HFFc6 (cell line): ENCODE results near the gene ZNF606. TPM values are rescaled to one million over a fixed set of nuclear protein-coding genes. Genes with fewer than 3 reads are reported as not detected.
"Not testable (repeated sequence)": the region's sequence is repeated elsewhere in the genome, so short reads cannot be mapped to it uniquely, and the experiment has no call there.

Experiments used
- DNase-seq: peaks from one replicate; pipeline ENCODE4 v3.0.0-alpha.2; 2018
- H3K27ac Mint-ChIP-seq: 2 replicates; pipeline ENCODE4 v1.8.0; 2020; ENCODE audit warnings: mild to moderate bottlenecking, mixed read lengths
- H3K27me3 Mint-ChIP-seq: 2 replicates; pipeline ENCODE4 v1.8.0; 2021; ENCODE audit warnings: mild to moderate bottlenecking, moderate library complexity, mixed read lengths; ENCODE audit not compliant: insufficient read depth
- H3K36me3 Mint-ChIP-seq: 2 replicates; pipeline ENCODE4 v1.8.0; 2021; ENCODE audit warnings: low read depth, mixed read lengths
- H3K4me1 Mint-ChIP-seq: 2 replicates; pipeline ENCODE4 v1.8.0; 2020; ENCODE audit warnings: low read depth, mixed read lengths
- H3K4me3 Mint-ChIP-seq: 2 replicates; pipeline ENCODE4 v1.8.0; 2020; ENCODE audit warnings: mild to moderate bottlenecking, moderate library complexity, mixed read lengths
- H3K9me3 Mint-ChIP-seq: 2 replicates; pipeline ENCODE4 v1.8.0; 2020; ENCODE audit warnings: mild to moderate bottlenecking, mixed read lengths
- total RNA-seq, 6 experiments: library from RNA; stranded (reverse); fragmentation: NEBNext Ultra II Directional; extraction: Animal tissue kit (Norgen Biotek cat#: 25700); gene quantifications; 2 replicates in 1 of 6; 3 replicates in 5 of 6; pipeline ENCODE4 v1.2.3, GENCODE V29; 2021
- TF ChIP-seq, protein P1 (sequence below): fragments of 200-600 bp; sonication (generic); IDR thresholded peaks from 2 replicates; pipeline ENCODE4 v1.5.0; 2021; ENCODE audit warnings: antibody characterized with exemption, mild to moderate bottlenecking

The ZNF606 gene
- total RNA-seq, 6 experiments from 2014 or later: 3.5 to 6.0 (median 4.9) TPM

DNA sequence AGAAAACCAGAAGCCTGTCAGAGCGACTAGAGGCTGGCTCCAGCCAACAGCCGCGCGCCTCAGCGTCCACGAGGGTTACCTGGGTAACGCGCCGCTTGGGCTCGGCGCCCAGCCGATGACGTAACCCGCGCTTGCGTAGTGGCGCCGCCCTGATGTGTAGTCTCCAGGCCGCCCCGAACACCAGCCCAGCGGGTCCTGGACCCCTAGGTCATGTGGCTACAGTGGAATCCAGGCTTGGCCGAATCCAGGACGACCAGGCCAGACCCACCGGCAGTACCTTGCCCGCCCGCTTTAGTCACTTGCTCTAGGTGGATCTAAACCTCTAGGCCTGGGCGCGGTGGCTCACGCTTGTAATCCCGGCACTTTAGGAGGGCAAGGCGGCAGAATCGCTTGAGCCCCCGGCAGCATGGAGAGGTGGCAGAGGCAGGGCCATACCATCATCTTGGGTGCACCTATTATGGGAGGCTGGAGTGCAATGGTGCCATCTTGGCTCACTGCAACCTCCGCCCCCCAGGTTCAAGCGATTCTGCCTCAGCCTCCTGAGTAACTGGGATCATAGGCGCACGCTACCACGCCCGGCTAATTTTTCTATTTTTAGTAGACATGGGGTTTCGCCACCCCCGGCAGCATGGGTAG, 7.2 kb upstream of the ZNF606 start:
- Mint-ChIP-seq H3K4me3 (no peak overlapping the region), H3K9me3 (peaks cover 89% of the 10 kb centered on the region), H3K27ac (no peak overlapping the region)

DNA sequence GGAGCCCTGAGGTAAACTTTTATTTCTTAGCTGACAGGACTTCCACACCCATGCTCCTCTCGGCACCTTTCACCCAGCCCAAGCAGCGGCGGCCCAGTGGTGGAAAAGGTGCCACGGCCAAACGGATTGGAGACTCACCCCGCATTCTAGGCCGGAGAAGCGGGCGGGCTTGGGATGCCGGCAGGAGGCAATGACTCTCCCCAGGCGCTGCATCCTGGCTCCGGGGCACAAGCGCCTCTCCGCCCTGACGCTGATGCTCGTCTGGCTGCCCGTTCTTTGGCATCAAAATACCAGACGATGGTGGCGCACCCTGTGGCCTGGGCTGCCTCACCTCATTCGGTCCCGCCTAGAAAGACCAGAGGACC, 6.7 kb upstream of the ZNF606 start:
- Mint-ChIP-seq H3K27ac (no peak overlapping the region), H3K4me3 (no peak overlapping the region), H3K27me3 (peaks cover 6% of the 10 kb centered on the region), H3K9me3 (peaks cover 92% of the 10 kb centered on the region), H3K36me3 (peaks cover 65% of the 10 kb centered on the region), H3K4me1 (peaks cover 6% of the 10 kb centered on the region; the same call in 1 of the 2 replicates)
- no peak for DNase-seq
- TF ChIP-seq, protein P1, sequence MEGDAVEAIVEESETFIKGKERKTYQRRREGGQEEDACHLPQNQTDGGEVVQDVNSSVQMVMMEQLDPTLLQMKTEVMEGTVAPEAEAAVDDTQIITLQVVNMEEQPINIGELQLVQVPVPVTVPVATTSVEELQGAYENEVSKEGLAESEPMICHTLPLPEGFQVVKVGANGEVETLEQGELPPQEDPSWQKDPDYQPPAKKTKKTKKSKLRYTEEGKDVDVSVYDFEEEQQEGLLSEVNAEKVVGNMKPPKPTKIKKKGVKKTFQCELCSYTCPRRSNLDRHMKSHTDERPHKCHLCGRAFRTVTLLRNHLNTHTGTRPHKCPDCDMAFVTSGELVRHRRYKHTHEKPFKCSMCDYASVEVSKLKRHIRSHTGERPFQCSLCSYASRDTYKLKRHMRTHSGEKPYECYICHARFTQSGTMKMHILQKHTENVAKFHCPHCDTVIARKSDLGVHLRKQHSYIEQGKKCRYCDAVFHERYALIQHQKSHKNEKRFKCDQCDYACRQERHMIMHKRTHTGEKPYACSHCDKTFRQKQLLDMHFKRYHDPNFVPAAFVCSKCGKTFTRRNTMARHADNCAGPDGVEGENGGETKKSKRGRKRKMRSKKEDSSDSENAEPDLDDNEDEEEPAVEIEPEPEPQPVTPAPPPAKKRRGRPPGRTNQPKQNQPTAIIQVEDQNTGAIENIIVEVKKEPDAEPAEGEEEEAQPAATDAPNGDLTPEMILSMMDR: no peak

More for the DNA sequence above, 7.2 kb upstream of the ZNF606 start:
- peaks cover 2% of the 10 kb centered on the region for H3K27me3 Mint-ChIP-seq
- DNase-seq: no peak
- TF ChIP-seq, protein P1: no peak
- peaks cover 1% of the 10 kb centered on the region; the same call in 1 of the 2 replicates for H3K4me1 Mint-ChIP-seq
- H3K36me3 Mint-ChIP-seq: peaks cover 60% of the 10 kb centered on the region

DNA sequence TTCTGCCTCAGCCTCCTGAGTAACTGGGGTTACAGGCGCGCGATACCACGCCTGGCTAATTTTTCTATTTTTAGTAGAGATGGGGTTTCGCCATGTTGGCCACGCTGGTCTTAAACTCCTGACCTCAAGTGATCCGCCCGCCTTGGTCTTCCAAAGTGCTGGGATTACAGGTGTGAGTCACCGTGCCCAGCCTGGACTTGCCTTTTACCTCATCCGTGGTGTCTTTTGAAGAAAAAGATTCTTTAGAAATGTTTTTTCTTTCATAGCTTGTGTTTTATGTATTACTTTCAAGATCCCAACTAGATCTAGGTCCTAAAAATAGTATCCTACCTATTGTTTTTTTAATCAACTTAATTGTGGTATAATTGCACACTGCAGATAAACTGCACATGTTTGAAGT, 6.3 kb upstream of the ZNF606 start:
- not testable (repeated sequence) for H3K4me3 Mint-ChIP-seq, H3K27me3 Mint-ChIP-seq, H3K4me1 Mint-ChIP-seq, H3K27ac Mint-ChIP-seq, DNase-seq
- H3K9me3 Mint-ChIP-seq: peaks cover 92% of the 10 kb centered on the region
- H3K36me3 Mint-ChIP-seq: peaks cover 69% of the 10 kb centered on the region

GRCh38 chr19:58007285-58007684, 4.7 kb upstream of the ZNF606 start:
- no peak for DNase-seq
- peaks cover 89% of the 10 kb centered on the region for H3K9me3 Mint-ChIP-seq
- TF ChIP-seq, protein P1: peak; percentile 29; the same call in 1 of the 2 replicates
- peaks cover 73% of the 10 kb centered on the region for H3K36me3 Mint-ChIP-seq
- H3K27me3 Mint-ChIP-seq: peaks cover 10% of the 10 kb centered on the region
- H3K27ac Mint-ChIP-seq: no peak overlapping the region
- H3K4me3 Mint-ChIP-seq: no peak overlapping the region
- peaks cover 12% of the 10 kb centered on the region; the same call in 1 of the 2 replicates for H3K4me1 Mint-ChIP-seq

DNA sequence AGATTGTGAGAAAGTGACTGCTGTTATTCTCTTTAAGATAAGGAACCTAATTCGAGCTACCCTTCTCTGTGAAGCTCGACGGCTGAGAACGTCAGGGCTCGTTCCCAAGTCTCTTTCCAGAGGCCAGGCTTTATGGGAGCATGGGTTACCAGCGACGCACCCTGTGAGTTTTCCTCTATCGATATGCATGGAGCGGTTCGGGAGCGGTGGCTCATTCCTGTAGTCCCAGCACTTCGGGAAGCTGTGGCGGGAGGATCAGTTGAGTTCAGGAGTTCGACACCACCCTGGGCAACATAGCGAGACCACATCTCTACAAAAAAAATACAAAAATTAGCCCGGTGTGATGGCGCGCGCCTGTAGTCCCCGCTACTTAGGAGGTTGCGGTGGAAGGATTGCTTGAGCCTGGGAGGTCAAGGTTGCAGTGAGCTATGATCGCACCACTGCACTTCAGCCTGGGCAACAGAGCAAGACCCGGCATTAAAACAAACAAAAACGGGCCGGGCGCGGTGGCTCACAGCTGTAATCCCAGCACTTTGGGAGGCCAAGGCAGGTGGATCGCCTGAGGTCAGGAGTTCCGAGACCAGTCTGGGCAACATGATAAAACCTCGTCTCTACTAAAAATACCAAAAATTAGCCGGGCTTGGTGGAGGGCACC, 681 bp upstream of the ZNF606 start:
- Mint-ChIP-seq H3K4me3 (peak overlapping the region; percentile 87), H3K36me3 (peaks cover 90% of the 10 kb centered on the region), H3K9me3 (peaks cover 93% of the 10 kb centered on the region), H3K4me1 (peaks cover 23% of the 10 kb centered on the region), H3K27me3 (peaks cover 12% of the 10 kb centered on the region), H3K27ac (peak overlapping the region; percentile 80)
- TF ChIP-seq, protein P1: no peak
- DNase-seq: no peak

DNA sequence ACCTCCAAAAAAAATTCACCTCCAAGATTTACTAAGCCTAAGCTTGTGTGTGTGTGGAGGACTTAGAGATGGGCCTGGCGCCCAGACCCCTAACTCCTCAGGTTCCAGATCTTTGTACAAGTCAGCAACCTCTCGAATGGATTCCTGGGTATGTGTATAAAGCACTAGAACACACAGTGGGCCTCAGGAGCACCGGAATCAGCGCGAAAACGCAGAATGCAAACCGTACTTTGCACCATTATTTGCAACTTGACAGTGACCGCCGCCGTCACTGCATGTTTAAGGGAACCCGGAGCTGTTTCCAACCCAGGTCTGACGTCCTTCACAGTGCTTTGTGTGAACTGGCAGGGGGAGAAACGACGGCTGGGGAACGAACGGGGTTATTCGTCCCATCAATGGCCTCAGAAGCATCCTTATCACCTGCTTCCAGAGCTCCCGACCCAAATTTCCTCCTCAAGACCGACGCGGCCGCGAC, 688 bp downstream of the ZNF606 start:
- DNase-seq: no peak
- Mint-ChIP-seq H3K27me3 (peaks cover 12% of the 10 kb centered on the region), H3K4me3 (peak overlapping the region; percentile 87), H3K27ac (peak overlapping the region; percentile 76), H3K9me3 (peaks cover 93% of the 10 kb centered on the region), H3K36me3 (peaks cover 90% of the 10 kb centered on the region), H3K4me1 (peaks cover 23% of the 10 kb centered on the region)
- TF ChIP-seq, protein P1: no peak
